ENCODE measurements around the gene PACSIN1.

GRCh38 chr6:34561227-34561530 is 95.3 kb downstream of the PACSIN1 start:
- TF ChIP-seq EP300 (IDR thresholded peaks at IDR 0.05) (no peak), POLR2AphosphoS5 (IDR thresholded peaks at IDR 0.05) (no peak)

All from stomach (tissue), 4 donors.